OCI-LY3 (cell line): Measurements from ENCODE around the gene PRR15.

Experiments used
- EZH2phosphoT487 ChIP-seq: fragments of 200-600 bp; shearing (Covaris generic); IDR thresholded peaks from 2 replicates; pipeline ENCODE4 v1.6.1; 2018; ENCODE audit warnings: antibody characterized with exemption, mixed run types, low read depth
- TF ChIP-seq, protein P1 (sequence below): fragments of 200-600, 300-600 bp; sonication (generic); IDR thresholded peaks from 2 replicates; pipeline ENCODE4 v1.5.1; 2014; ENCODE audit warnings: antibody characterized with exemption, low read length, low read depth

DNA sequence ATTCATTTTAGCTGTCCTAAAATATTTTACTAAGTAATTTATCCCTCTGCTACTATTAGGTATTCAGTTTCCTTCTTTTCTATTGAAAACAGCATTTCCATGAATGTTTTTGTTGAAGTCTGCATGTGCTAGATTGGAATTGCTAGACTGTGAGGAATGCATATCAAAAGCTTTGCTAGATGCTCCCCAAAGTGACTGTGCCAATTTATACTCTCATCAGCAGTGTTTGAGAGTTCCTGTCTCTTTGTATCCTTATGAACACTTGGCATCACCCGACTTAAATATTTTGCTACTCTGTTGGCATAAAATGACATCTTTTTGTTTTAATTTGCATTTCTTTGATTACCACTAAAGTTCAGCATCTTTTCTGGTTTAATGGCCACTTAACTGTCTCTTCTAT, 45.0 kb upstream of the PRR15 start:
- TF ChIP-seq, protein P1, sequence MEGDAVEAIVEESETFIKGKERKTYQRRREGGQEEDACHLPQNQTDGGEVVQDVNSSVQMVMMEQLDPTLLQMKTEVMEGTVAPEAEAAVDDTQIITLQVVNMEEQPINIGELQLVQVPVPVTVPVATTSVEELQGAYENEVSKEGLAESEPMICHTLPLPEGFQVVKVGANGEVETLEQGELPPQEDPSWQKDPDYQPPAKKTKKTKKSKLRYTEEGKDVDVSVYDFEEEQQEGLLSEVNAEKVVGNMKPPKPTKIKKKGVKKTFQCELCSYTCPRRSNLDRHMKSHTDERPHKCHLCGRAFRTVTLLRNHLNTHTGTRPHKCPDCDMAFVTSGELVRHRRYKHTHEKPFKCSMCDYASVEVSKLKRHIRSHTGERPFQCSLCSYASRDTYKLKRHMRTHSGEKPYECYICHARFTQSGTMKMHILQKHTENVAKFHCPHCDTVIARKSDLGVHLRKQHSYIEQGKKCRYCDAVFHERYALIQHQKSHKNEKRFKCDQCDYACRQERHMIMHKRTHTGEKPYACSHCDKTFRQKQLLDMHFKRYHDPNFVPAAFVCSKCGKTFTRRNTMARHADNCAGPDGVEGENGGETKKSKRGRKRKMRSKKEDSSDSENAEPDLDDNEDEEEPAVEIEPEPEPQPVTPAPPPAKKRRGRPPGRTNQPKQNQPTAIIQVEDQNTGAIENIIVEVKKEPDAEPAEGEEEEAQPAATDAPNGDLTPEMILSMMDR = no peak
- no peak for TF ChIP-seq EZH2phosphoT487
